ENCODE measurements around the gene ELP6.

DNA sequence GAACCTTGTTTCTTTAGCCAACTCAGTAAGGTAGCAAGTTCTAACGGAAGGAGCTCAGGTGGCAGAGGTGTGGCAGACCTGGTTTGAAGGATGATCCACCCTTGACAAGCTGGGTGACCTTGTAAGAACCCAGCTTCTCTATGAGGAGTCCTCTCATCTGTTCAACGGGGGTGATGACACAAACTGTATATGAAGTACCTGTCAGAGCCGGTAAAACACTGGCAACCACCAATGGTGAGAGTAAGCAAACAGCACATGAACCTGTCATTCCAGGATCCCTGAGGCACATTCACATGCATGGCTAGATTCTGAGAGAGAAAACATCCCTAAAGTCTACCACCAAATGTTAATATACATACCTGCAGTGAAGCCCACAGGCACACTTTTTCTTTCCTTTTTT is 40.1 kb downstream of the ELP6 start:
- TF ChIP-seq CTCF (IDR thresholded peaks at IDR 0.05) = no peak
- TF ChIP-seq POLR2A (IDR thresholded peaks at IDR 0.05) = no peak
- TF ChIP-seq POLR2AphosphoS5 (IDR thresholded peaks at IDR 0.05) = no peak

Data from breast epithelium (tissue), 3 donors.